Kidney (tissue), 14 donors: Measurements from ENCODE around the gene PLD1. TPM values are rescaled to one million over a fixed set of nuclear protein-coding genes. Genes with fewer than 3 reads are reported as not detected.

ENCODE experiments used
- DNase-seq, 5 donors: peaks; one replicate each; pipeline ENCODE4 v3.0.0-alpha.2; 2013 to 2020
- FAIRE-seq: peaks from 2 replicates; lab custom pipeline; 2012; peaks lifted over from hg19 to GRCh38; lab: Jason Lieb, UNC
- H3K27ac ChIP-seq, 2 donors: one replicate each; pipeline ENCODE4 v1.7.0; 2013; ENCODE audit warnings: low read depth in 2 of 2, low read length in 2 of 2, inconsistent platforms in 1 of 2
- H3K27me3 ChIP-seq: one replicate; pipeline ENCODE4 v1.7.1; 2013; ENCODE audit warnings: low read length, inconsistent platforms; ENCODE audit not compliant: control insufficient read depth, insufficient read depth
- H3K36me3 ChIP-seq, 3 donors: one replicate each; pipeline versions ENCODE4 v1.7.0 to v1.7.1; 2013; ENCODE audit warnings: low read length in 3 of 3, control low read depth in 1 of 3, inconsistent platforms in 1 of 3; ENCODE audit not compliant: insufficient read depth in 3 of 3, control insufficient read depth in 2 of 3
- H3K4me1 ChIP-seq, 3 donors: one replicate each; pipeline versions ENCODE4 v1.7.0 to v1.7.1; 2013; ENCODE audit warnings: low read length in 3 of 3, inconsistent platforms in 1 of 3, low read depth in 1 of 3; ENCODE audit not compliant: control insufficient read depth in 2 of 3, insufficient read depth in 2 of 3
- H3K4me3 ChIP-seq, 3 donors: one replicate each; pipeline versions ENCODE4 v1.7.0 to v1.8.1; 2013; ENCODE audit warnings: low read length in 3 of 3, control low read depth in 1 of 3, inconsistent platforms in 1 of 3
- H3K9ac ChIP-seq, 3 donors: one replicate each; pipeline versions ENCODE4 v1.7.0 to v1.7.1; 2013; ENCODE audit warnings: low read length in 3 of 3, control low read depth in 1 of 3, inconsistent platforms in 1 of 3
- H3K9me3 ChIP-seq, 3 donors: one replicate each; pipeline versions ENCODE4 v1.7.0 to v1.7.1; 2013; ENCODE audit warnings: low read length in 3 of 3, control low read depth in 1 of 3, inconsistent platforms in 1 of 3; ENCODE audit not compliant: control insufficient read depth in 2 of 3, insufficient read depth in 1 of 3
- CTCF ChIP-seq: IDR thresholded peaks from 3 replicates; pipeline ENCODE4 v1.5.1; 2012; ENCODE audit warnings: mild to moderate bottlenecking, moderate library complexity, borderline replicate concordance; ENCODE audit not compliant: insufficient read depth; ENCODE audit errors: extremely low read depth
- intact Hi-C: fragments of 100-400 bp; cut with DNase I; formaldehyde crosslinking; loops from one replicate; pipeline ENCODE4 v1.11.1; 2022
- polyA plus RNA-seq: library from polyadenylated mRNA; stranded (reverse); fragments of 350-450 nt; fragmentation: Illumina TruSeq; extraction: RNeasy Lipid Tissue Mini Kit (QIAGEN cat#74804); gene quantifications from one replicate; pipeline ENCODE4 v1.2.3, GENCODE V29; 2014; ENCODE audit warnings: low read depth, low replicate concordance; ENCODE audit not compliant: insufficient read depth
- total RNA-seq: library from RNA; stranded (reverse); fragmentation: NEBNext Ultra II Directional; extraction: Animal tissue kit (Norgen Biotek cat#: 25700); gene quantifications from one replicate; pipeline ENCODE4 v1.2.1, GENCODE V29; 2021
- donor health status: control.
- donor health status: control.
- donor health status: control.
- donor health status: control.
- donor health status: control.
- donor health status: DM: yes; HTN: yes; CAD: no.
- donor health status: Normal renal cell carcinoma (clear cell type).

The PLD1 gene
- total and polyA plus RNA-seq, 2 donors from 2014 or later: 11.2 to 24.3 TPM

- H3K9me3 ChIP-seq: no peaks in the 10 kb centered on the region
- no peak for TF ChIP-seq CTCF
- no peak overlapping the region for H3K27ac ChIP-seq
- no peaks in the 10 kb centered on the region for H3K4me1 ChIP-seq
- DNase-seq: peak in 1 of 5 donors; percentile 39
- no peaks in the 10 kb centered on the region for H3K27me3 ChIP-seq
- H3K4me3 ChIP-seq: no peak overlapping the region
- H3K36me3 ChIP-seq: peaks cover 0 to 3% (median 0%) of the 10 kb centered on the region in 3 donors
- FAIRE-seq: no peak
- no peak overlapping the region for H3K9ac ChIP-seq
- intact Hi-C loops: no loop called here
Measured at GRCh38 chr3:171620825-171621434, 189.4 kb downstream of the PLD1 start.

- no peak for TF ChIP-seq CTCF
- H3K36me3 ChIP-seq: peaks cover 0 to 7% (median 0%) of the 10 kb centered on the region in 3 donors
- intact Hi-C loops: no loop called here
- no peaks in the 10 kb centered on the region for H3K27me3 ChIP-seq
- H3K27ac ChIP-seq: no peak overlapping the region
- DNase-seq: no peak
- no peaks in the 10 kb centered on the region for H3K9me3 ChIP-seq
- FAIRE-seq: no peak
- peaks cover 3 to 18% (median 5%) of the 10 kb centered on the region in 3 donors for H3K4me1 ChIP-seq
- H3K9ac ChIP-seq: no peak overlapping the region
- no peak overlapping the region for H3K4me3 ChIP-seq
Measured at GRCh38 chr3:171616798-171617197, 193.5 kb downstream of the PLD1 start.

GRCh38 chr3:171615686-171616085, 194.6 kb downstream of the PLD1 start:
- DNase-seq: peak in 1 of 5 donors; percentile 26

More at GRCh38 chr3:171615686-171616085, 194.6 kb downstream of the PLD1 start:
- Histone ChIP-seq H3K9me3 (no peaks in the 10 kb centered on the region), H3K9ac (no peak overlapping the region), H3K4me1 (peaks cover 3 to 18% (median 5%) of the 10 kb centered on the region in 3 donors), H3K4me3 (no peak overlapping the region), H3K27me3 (no peaks in the 10 kb centered on the region), H3K27ac (no peak overlapping the region), H3K36me3 (peaks cover 0 to 7% (median 0%) of the 10 kb centered on the region in 3 donors)
- no peak for TF ChIP-seq CTCF
- no peak for FAIRE-seq
- intact Hi-C loops: no loop called here
